ENCODE measurements around the gene TANC1.

DNA sequence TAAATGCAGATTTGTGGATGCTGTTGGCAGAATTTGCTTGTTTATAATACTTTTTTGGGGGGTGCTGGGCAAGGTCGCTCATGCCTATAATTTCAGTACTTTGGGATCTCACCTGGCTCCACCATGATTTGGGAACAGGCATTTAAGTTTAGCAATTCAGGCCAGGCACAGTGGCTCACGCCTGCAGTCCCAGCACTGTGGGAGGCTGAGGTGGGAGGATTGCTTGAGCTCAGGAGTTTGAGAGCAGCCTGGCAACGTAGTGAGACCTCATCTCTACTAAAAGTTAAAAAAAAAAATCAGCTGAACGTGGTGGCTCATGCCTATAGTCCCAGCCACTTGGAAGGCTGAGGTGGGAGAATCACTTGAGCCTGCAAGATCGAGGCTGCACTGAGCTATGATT is 20.7 kb downstream of the TANC1 start:
- TF ChIP-seq, protein P1, sequence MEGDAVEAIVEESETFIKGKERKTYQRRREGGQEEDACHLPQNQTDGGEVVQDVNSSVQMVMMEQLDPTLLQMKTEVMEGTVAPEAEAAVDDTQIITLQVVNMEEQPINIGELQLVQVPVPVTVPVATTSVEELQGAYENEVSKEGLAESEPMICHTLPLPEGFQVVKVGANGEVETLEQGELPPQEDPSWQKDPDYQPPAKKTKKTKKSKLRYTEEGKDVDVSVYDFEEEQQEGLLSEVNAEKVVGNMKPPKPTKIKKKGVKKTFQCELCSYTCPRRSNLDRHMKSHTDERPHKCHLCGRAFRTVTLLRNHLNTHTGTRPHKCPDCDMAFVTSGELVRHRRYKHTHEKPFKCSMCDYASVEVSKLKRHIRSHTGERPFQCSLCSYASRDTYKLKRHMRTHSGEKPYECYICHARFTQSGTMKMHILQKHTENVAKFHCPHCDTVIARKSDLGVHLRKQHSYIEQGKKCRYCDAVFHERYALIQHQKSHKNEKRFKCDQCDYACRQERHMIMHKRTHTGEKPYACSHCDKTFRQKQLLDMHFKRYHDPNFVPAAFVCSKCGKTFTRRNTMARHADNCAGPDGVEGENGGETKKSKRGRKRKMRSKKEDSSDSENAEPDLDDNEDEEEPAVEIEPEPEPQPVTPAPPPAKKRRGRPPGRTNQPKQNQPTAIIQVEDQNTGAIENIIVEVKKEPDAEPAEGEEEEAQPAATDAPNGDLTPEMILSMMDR (conservative IDR thresholded peaks at IDR 0.05 in 1 of 2, IDR thresholded peaks at IDR 0.05 in 1 of 2; ENCODE audit: extremely low read depth in 1 of 2, insufficient read depth in 1 of 2, low read depth in 1 of 2, low read length in 2 of 2) = no peak
- TF ChIP-seq EZH2 (IDR thresholded peaks at IDR 0.05; ENCODE audit: borderline replicate concordance, low read length) = no peak
